Heart left ventricle (tissue), 16 donors: Measurements from ENCODE around the gene ZNF410. TPM values are rescaled to one million over a fixed set of nuclear protein-coding genes. Genes with fewer than 3 reads are reported as not detected.

Experiments
- ATAC-seq, 4 donors: fragments of 200-7000 bp; cut with Tn5 transposase; one replicate each; pipeline ENCODE4 v1.9.1; 2020 to 2022; ENCODE audit warnings: moderate library complexity in 4 of 4, mild to moderate bottlenecking in 3 of 4, moderate number of reproducible peaks in 1 of 4
- DNase-seq, 5 donors: peaks; one replicate each; pipeline ENCODE4 v3.0.0-alpha.2; 2020
- H3K27ac ChIP-seq, 12 donors: fragments of 200-600 bp; sonication (generic) in 4 of 12; one replicate each; pipeline versions ENCODE4 v1.5.0 to v1.8.0; 2016 to 2022; ENCODE audit warnings: mild to moderate bottlenecking in 2 of 12
- H3K27me3 ChIP-seq, 9 donors: fragments of 200-600 bp; sonication (generic) in 2 of 9; one replicate each; pipeline versions ENCODE4 v1.5.1 to v1.8.0; 2016 to 2022; ENCODE audit warnings: mild to moderate bottlenecking in 3 of 9
- H3K36me3 ChIP-seq, 9 donors: fragments of 200-600 bp; sonication (generic) in 2 of 9; one replicate each; pipeline versions ENCODE4 v1.5.0 to v1.8.0; 2018 to 2022; ENCODE audit warnings: mild to moderate bottlenecking in 2 of 9
- H3K4me1 ChIP-seq, 12 donors: fragments of 200-600 bp; sonication (generic) in 4 of 12; one replicate each; pipeline versions ENCODE4 v1.5.0 to v1.8.0; 2016 to 2022; ENCODE audit warnings: mild to moderate bottlenecking in 3 of 12
- H3K4me3 ChIP-seq, 12 donors: fragments of 200-600 bp; sonication (generic) in 4 of 12; one replicate each; pipeline versions ENCODE4 v1.5.0 to v1.8.0; 2017 to 2022; ENCODE audit warnings: mild to moderate bottlenecking in 9 of 12, moderate library complexity in 4 of 12
- H3K9me3 ChIP-seq, 12 donors: fragments of 200-600 bp; sonication (generic) in 4 of 12; one replicate each; pipeline versions ENCODE4 v1.5.0 to v1.8.0; 2016 to 2022; ENCODE audit warnings: mild to moderate bottlenecking in 1 of 12
- CTCF ChIP-seq, 12 donors: fragments of 200-600 bp; sonication (generic) in 4 of 12; IDR thresholded peaks; one replicate each; pipeline versions ENCODE4 v1.5.0 to v1.8.0; 2018 to 2022; ENCODE audit warnings: antibody characterized with exemption in 12 of 12, mild to moderate bottlenecking in 5 of 12
- POLR2A ChIP-seq, 2 donors: fragments of 450-650 bp; IDR thresholded peaks; one replicate each; pipeline ENCODE4 v1.6.1; 2017; ENCODE audit warnings: antibody characterized with exemption in 2 of 2, mild to moderate bottlenecking in 2 of 2, moderate library complexity in 2 of 2
- WGBS, 4 donors: extraction: QIAGEN DNeasy Blood & Tissue Kit in 2 of 4; methylation state at CpG; one replicate each; pipeline versions ENCODE4 v1.1.5 to v1.1.7; 2013 to 2018; 5-methylcytosine and 5-hydroxymethylcytosine counted together
- intact Hi-C, 10 donors: fragments of 100-400 bp; cut with DNase I; formaldehyde crosslinking; loops; one replicate each; pipeline versions ENCODE4 v1.11.1 to v1.14.2; 2022
- polyA plus RNA-seq, 2 donors: library from polyadenylated mRNA; stranded (reverse); fragments of 200-250 nt; gene quantifications; one replicate each; pipeline ENCODE4 v1.2.3, GENCODE V29; 2013
- total RNA-seq, 9 donors: library from RNA; depleted of rRNA in 2 of 9; stranded (reverse); fragments of >200 nt in 2 of 9; fragmentation: NEBNext Ultra II Directional in 3 of 9; extraction: Animal tissue kit (Norgen Biotek cat#: 25700) in 3 of 9; gene quantifications; one replicate each; pipeline versions ENCODE4 v1.1.0 to v1.2.4, GENCODE V29; 2016 to 2023
- donor health status: ischemic (EF 13 %, LVEDD 7.1; RV severe dilation, severe dysfunction).
- donor health status: healthy with polysubstance abuse.
- donor health status: DM: no; HTN: yes; CAD: no.
- donor health status: DM: no; HTN: no; CAD: no.
- donor health status: ischemic (EF 25% LVEDD 6.9; RV normal size, moderate dysfunction).
- donor health status: ischemic (EF 25% LVEDD 5.7; RV mildly dilated, moderate dysfunction).
- donor health status: healthy.
- donor health status: DM: yes; HTN: yes; CAD: no.
- donor health status: ischemic (EF 35%, LVEDD 5.7; RV mildly dilated, moderate dysfunction).
- donor health status: nonischemic (EF 11% LVEDD 7.7; RV severe dilation, severe dysfunction).
- donor health status: DM: yes; HTN: yes; CAD: no.
- donor health status: PGD.
- donor health status: ischemic (EF 29% LVEDD 5.4; RV normal size, mild dysfunction).
- donor health status: nonischemic (EF 23%, LVEDD 6.1; RV moderate dilation, normal function).

Gene ZNF410
- total and polyA plus RNA-seq, 11 donors = 11.9 to 29.0 (median 20.1) TPM

DNA sequence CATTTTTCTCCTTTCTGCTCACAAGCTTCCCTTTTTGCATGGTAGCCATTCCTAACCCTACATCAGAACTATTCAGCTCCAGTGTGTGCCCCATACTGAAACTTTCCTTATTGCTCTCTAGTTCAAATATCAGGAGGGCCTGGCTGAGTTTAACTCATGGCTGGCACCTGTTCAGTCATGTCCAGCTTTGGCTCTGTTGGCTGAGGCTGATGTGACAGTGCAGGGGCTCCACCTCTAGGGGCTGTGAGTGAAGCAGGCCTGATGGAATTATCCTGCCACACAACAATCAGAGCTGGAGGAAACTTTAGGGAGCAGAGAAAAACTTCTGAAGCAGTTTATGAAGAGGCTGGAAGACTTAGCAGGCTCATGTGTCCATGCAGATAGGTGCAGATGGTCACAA lies 71.9 kb downstream of the ZNF410 start:
- no peak for ATAC-seq
- H3K4me1 ChIP-seq = no peaks in the 10 kb centered on the region
- H3K4me3 ChIP-seq = no peak overlapping the region
- H3K36me3 ChIP-seq = peaks cover 0 to 100% (median 98%) of the 10 kb centered on the region in 9 donors
- no peak overlapping the region for H3K27ac ChIP-seq
- no peaks in the 10 kb centered on the region for H3K27me3 ChIP-seq
- TF ChIP-seq CTCF (IDR thresholded peaks at IDR 0.05) (no peak), POLR2A (IDR thresholded peaks at IDR 0.05) (no peak)
- H3K9me3 ChIP-seq = no peaks in the 10 kb centered on the region
- intact Hi-C loops = loop anchor here in 2 of 10 donors (10.0 kb wide), 1 partner anchor 56 kb away; the partner anchor contains the start of genes BBOF1 (in 2 of the 2) and ENTPD5 (in 2 of the 2)
- no peak for DNase-seq

GRCh38 chr14:73961192-73961591 lies 74.5 kb downstream of the ZNF410 start:
- Histone ChIP-seq H3K36me3 (peaks cover 0 to 96% (median 89%) of the 10 kb centered on the region in 9 donors), H3K27ac (no peak overlapping the region), H3K9me3 (no peaks in the 10 kb centered on the region), H3K27me3 (no peaks in the 10 kb centered on the region), H3K4me1 (no peaks in the 10 kb centered on the region), H3K4me3 (no peak overlapping the region)
- TF ChIP-seq POLR2A (IDR thresholded peaks at IDR 0.05) = no peak
- TF ChIP-seq CTCF (IDR thresholded peaks at IDR 0.05) = no peak
- intact Hi-C loops = no loop called here
- DNase-seq (no peak), ATAC-seq (no peak)
- 90 to 95% (median 92%) methylated on average over 12 of the region's 12 CpGs for WGBS, 4 donors

DNA sequence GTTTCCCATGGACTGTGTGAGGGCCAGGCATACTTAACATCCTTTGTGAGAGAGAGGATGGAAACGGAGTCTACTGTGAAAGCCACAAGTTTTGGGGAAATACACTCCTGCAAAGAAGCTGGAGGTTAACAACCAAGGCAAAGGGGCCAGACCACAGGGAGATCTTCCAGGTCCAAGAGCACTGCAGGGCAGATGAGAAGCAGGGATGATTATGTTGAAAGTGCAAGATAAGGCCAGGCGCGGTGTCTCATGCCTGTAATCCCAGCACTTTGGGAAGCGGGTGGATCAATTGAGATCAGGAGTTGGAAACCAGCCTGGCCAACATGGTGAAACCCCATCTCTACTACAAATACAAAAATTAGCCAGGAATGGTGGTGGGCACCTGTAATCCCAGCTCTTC lies 78.6 kb downstream of the ZNF410 start:
- no peak for TF ChIP-seq CTCF (IDR thresholded peaks at IDR 0.05)
- TF ChIP-seq POLR2A (IDR thresholded peaks at IDR 0.05) = no peak
- intact Hi-C loops = no loop called here
- ATAC-seq = no peak
- Histone ChIP-seq H3K9me3 (no peaks in the 10 kb centered on the region), H3K27me3 (no peaks in the 10 kb centered on the region), H3K36me3 (peaks cover 0 to 93% (median 77%) of the 10 kb centered on the region in 9 donors), H3K27ac (no peak overlapping the region), H3K4me3 (no peak overlapping the region), H3K4me1 (no peaks in the 10 kb centered on the region)
- DNase-seq = no peak
- WGBS, 4 donors = 84 to 96% (median 92%) methylated on average over 4 of the region's 4 CpGs

DNA sequence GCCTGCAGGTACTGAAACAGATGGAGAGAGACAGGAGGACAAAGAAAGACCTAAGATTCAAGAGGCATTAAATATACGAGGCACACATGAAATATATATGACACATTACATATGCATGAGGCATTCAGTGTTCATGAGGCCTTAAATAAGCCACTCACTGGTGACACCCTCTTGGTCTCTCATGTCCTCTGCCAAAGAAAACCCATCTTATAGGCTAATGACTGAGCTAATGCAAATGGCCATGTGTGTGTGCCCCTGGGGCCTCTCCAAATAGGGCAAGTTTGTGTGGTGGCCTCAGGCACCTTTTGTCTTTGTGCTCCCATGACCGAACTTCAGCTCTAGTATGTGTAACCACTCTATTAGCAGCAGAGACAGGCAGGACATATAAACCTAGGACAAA lies 82.2 kb downstream of the ZNF410 start:
- Histone ChIP-seq H3K27me3 (no peaks in the 10 kb centered on the region), H3K9me3 (no peaks in the 10 kb centered on the region), H3K36me3 (peaks cover 0 to 92% (median 61%) of the 10 kb centered on the region in 9 donors), H3K4me3 (no peak overlapping the region), H3K4me1 (peaks cover 0 to 8% (median 0%) of the 10 kb centered on the region in 12 donors), H3K27ac (no peak overlapping the region)
- TF ChIP-seq CTCF (IDR thresholded peaks at IDR 0.05) (no peak), POLR2A (IDR thresholded peaks at IDR 0.05) (no peak)
- ATAC-seq = no peak
- DNase-seq = no peak
- intact Hi-C loops = no loop called here
- 73 to 98% (median 96%) methylated on average over 2 of the region's 2 CpGs for WGBS, 4 donors
